ENCODE data around the gene ZNF485. TPM values are rescaled to one million over a fixed set of nuclear protein-coding genes. Genes with fewer than 3 reads are reported as not detected.

ZNF485 gene
- total and polyA plus RNA-seq, 2 of the 8 experiments (the other 6 are each of a cell fraction or from before 2014, with no cell fraction given) = 2.5 to 8.2 TPM

DNA sequence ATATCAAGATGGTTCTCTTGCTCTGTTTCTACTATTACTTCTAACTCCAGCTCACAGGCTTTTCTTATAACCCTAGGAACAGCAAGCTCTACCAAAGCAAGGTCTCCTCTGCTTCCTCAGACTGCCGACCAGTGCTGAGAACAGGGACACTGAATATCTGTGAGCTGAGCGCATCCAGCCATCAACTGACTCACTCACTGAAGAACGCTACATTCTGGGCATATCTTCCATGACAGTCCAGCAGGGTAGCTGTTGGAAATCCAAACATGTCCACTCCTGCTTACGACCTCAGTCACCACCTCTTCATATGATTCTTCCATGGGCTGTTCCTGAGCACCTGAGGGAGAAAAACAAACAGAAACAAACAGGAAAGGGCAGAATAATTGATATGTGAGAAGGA lies 39.6 kb downstream of the ZNF485 start:
- Histone ChIP-seq H2BK12ac (ENCODE audit: low read depth, low read length) (no peak overlapping the region), H3K4me3 (ENCODE audit: extremely low read depth in 1 of 4, insufficient read depth in 2 of 4, low read depth in 3 of 4, low read length in 4 of 4) (no peak overlapping the region), H3K27me3 (replicated peaks in 1 of 4; ENCODE audit: control insufficient read depth in 3 of 4, extremely low read depth in 1 of 4, insufficient read depth in 3 of 4, low read length in 3 of 4) (peaks cover 2 to 23% (median 17%) of the 10 kb centered on the region in 4 experiments), H4K91ac (replicated peaks; ENCODE audit: insufficient read length, low read length) (no peak overlapping the region), H3K9me3 (ENCODE audit: insufficient read depth in 2 of 2, low read depth in 1 of 2, low read length in 1 of 2) (peaks cover 52% of the 10 kb centered on the region in 2 experiments), H3K79me1 (ENCODE audit: low read depth, low read length) (no peaks in the 10 kb centered on the region), H2BK20ac (ENCODE audit: low read length) (no peak overlapping the region), H3K14ac (ENCODE audit: insufficient read length) (no peak overlapping the region), H3K4me1 (replicated peaks in 1 of 4; ENCODE audit: control insufficient read depth in 3 of 4, insufficient read depth in 4 of 4, low read length in 3 of 4) (peaks cover 0 to 4% (median 0%) of the 10 kb centered on the region in 4 experiments; a peak in 2 of 7 replicates), H4K8ac (ENCODE audit: extremely low read depth, insufficient read depth, low read length) (no peak overlapping the region), H2AFZ (ENCODE audit: low read length) (no peak overlapping the region), H3K4ac (replicated peaks; ENCODE audit: insufficient read length, low read depth, low read length) (no peak overlapping the region), H4K5ac (ENCODE audit: insufficient read length, low read depth, low read length) (no peak overlapping the region), H4K20me1 (replicated peaks in 1 of 2; ENCODE audit: control insufficient read depth in 1 of 2, insufficient read depth in 2 of 2, low read length in 2 of 2) (no peaks in the 10 kb centered on the region), H3K23ac (ENCODE audit: insufficient read length) (no peak overlapping the region), H3K23me2 (ENCODE audit: low read depth, low read length) (peaks cover 10% of the 10 kb centered on the region), H2BK5ac (ENCODE audit: low read depth, low read length) (no peak overlapping the region), H2BK120ac (replicated peaks; ENCODE audit: low read depth, low read length) (no peak overlapping the region), H2AK5ac (ENCODE audit: low read depth, low read length) (no peak overlapping the region), H3K56ac (replicated peaks; ENCODE audit: insufficient read length, low read depth, low read length) (no peak overlapping the region), H2BK15ac (ENCODE audit: low read length) (no peak overlapping the region), H3K27ac (ENCODE audit: low read depth, low read length) (no peak overlapping the region), H3K4me2 (ENCODE audit: insufficient read depth in 1 of 2, low read depth in 2 of 2, low read length in 2 of 2) (no peak overlapping the region), H3K79me2 (ENCODE audit: control insufficient read depth in 1 of 2, insufficient read depth in 2 of 2, low read length in 2 of 2) (no peaks in the 10 kb centered on the region), H3K9ac (replicated peaks in 1 of 4; ENCODE audit: extremely low read depth in 1 of 4, low read depth in 3 of 4, low read length in 3 of 4) (no peak overlapping the region), H3K18ac (ENCODE audit: extremely low read depth, low read length) (no peak overlapping the region), H3K36me3 (ENCODE audit: control insufficient read depth in 2 of 4, insufficient read depth in 4 of 4, low read length in 3 of 4) (peaks cover 4 to 42% (median 27%) of the 10 kb centered on the region in 4 experiments)
- ChIA-PET POLR2A (ENCODE audit: partially characterized antibody) (interaction anchor here (0.7 kb wide), 1 partner anchor 566 kb away, joined by 3 read pairs; no protein-coding TSS in a partner anchor), CTCF (ENCODE audit: partially characterized antibody) (interaction anchor here (1.0 kb wide), 1 partner anchor 25 kb away, joined by 3 read pairs; no protein-coding TSS in a partner anchor)
- no peak for FAIRE-seq
- DNase-seq (ENCODE audit: low read depth in 1 of 2, low spot score in 2 of 2) = no peak
- WGBS, 2 experiments (ENCODE audit: extremely low coverage in 1 of 2, insufficient coverage in 1 of 2, insufficient read length in 1 of 2, insufficient replicate concordance in 2 of 2, low coverage in 1 of 2, low lambda C conversion rate in 2 of 2, missing lambda C conversion rate in 1 of 2) = 96% methylated on average over 4 of the region's 4 CpGs; no CpG with 5 or more reads in 1 of the 2 experiments
- no peak for TF ChIP-seq SIRT6 (IDR thresholded peaks at IDR 0.05; ENCODE audit: low read length)
- no peak for TF ChIP-seq RFX5 (IDR thresholded peaks at IDR 0.05; ENCODE audit: borderline replicate concordance, low read depth, low read length)

All from H1 (cell line).